ENCODE data around the gene HDGF. TPM values are rescaled to one million over a fixed set of nuclear protein-coding genes. Genes with fewer than 3 reads are reported as not detected.
A peak's percentile ranks its signal among the peaks of the same experiment; 100 is the strongest.

The HDGF gene
- total RNA-seq, 1 donor from 2014 or later = 147 TPM

GRCh38 chr1:156707417-156708217 is 43.9 kb downstream of the HDGF start:
- Mint-ChIP-seq H3K27ac (ENCODE audit: unreplicated experiment) (no peak overlapping the region), H3K4me1 (ENCODE audit: low read depth, unreplicated experiment) (peaks cover 20% of the 10 kb centered on the region), H3K36me3 (ENCODE audit: unreplicated experiment) (no peaks in the 10 kb centered on the region), H3K27me3 (ENCODE audit: unreplicated experiment) (peaks cover 13% of the 10 kb centered on the region), H3K4me3 (ENCODE audit: unreplicated experiment) (peak overlapping the region; percentile 79), H3K9me3 (ENCODE audit: unreplicated experiment) (no peaks in the 10 kb centered on the region)
- no peak for TF ChIP-seq CTCF (IDR thresholded peaks at IDR 0.05; ENCODE audit: partially characterized antibody, unreplicated experiment)
- DNase-seq = no peak

- Mint-ChIP-seq H3K27me3 (ENCODE audit: unreplicated experiment) (peaks cover 15% of the 10 kb centered on the region), H3K27ac (ENCODE audit: unreplicated experiment) (peak overlapping the region; percentile 65), H3K4me3 (ENCODE audit: unreplicated experiment) (peak overlapping the region; percentile 79), H3K4me1 (ENCODE audit: low read depth, unreplicated experiment) (peaks cover 20% of the 10 kb centered on the region), H3K36me3 (ENCODE audit: unreplicated experiment) (no peaks in the 10 kb centered on the region), H3K9me3 (ENCODE audit: unreplicated experiment) (no peaks in the 10 kb centered on the region)
- TF ChIP-seq CTCF (IDR thresholded peaks at IDR 0.05; ENCODE audit: partially characterized antibody, unreplicated experiment) = no peak
- peak; percentile 70 for DNase-seq
Measured at GRCh38 chr1:156706657-156707416, 44.6 kb downstream of the HDGF start.

GRCh38 chr1:156705918-156706656 is 45.4 kb downstream of the HDGF start:
- Mint-ChIP-seq H3K36me3 (ENCODE audit: unreplicated experiment) (no peaks in the 10 kb centered on the region), H3K4me1 (ENCODE audit: low read depth, unreplicated experiment) (peaks cover 20% of the 10 kb centered on the region), H3K9me3 (ENCODE audit: unreplicated experiment) (no peaks in the 10 kb centered on the region), H3K4me3 (ENCODE audit: unreplicated experiment) (peak overlapping the region; percentile 79), H3K27me3 (ENCODE audit: unreplicated experiment) (peaks cover 15% of the 10 kb centered on the region), H3K27ac (ENCODE audit: unreplicated experiment) (no peak overlapping the region)
- peak; percentile 81 for DNase-seq
- peak; percentile 87 for TF ChIP-seq CTCF (IDR thresholded peaks at IDR 0.05; ENCODE audit: partially characterized antibody, unreplicated experiment)

GRCh38 chr1:156705321-156705917 is 46.1 kb downstream of the HDGF start, which contains the start of gene CRABP2:
Gene CRABP2 (minus strand): TSS chr1:156705583. CDS start chr1:156705446, 137 bp downstream.
- peak within 1 kb of the TSS; percentile 79 for H3K4me3 Mint-ChIP-seq (ENCODE audit: unreplicated experiment)
- peak; percentile 61 for DNase-seq
- no peak within 1 kb of the TSS for H3K27ac Mint-ChIP-seq (ENCODE audit: unreplicated experiment)
- peaks cover 20% of the 10 kb centered on the region for H3K4me1 Mint-ChIP-seq (ENCODE audit: low read depth, unreplicated experiment)
- H3K36me3 Mint-ChIP-seq (ENCODE audit: unreplicated experiment) = no peaks in the 10 kb centered on the region
- H3K27me3 Mint-ChIP-seq (ENCODE audit: unreplicated experiment) = peaks cover 17% of the 10 kb centered on the region
- no peaks in the 10 kb centered on the region for H3K9me3 Mint-ChIP-seq (ENCODE audit: unreplicated experiment)
- no peak for TF ChIP-seq CTCF (IDR thresholded peaks at IDR 0.05; ENCODE audit: partially characterized antibody, unreplicated experiment)

Data from glutamatergic neuron (in vitro differentiated cells).